ENCODE measurements around the gene SPEN. TPM values are rescaled to one million over a fixed set of nuclear protein-coding genes. Genes with fewer than 3 reads are reported as not detected.

The SPEN gene
- total and polyA plus RNA-seq, 4 donors: 10.7 to 82.3 (median 36.8) TPM

- ATAC-seq (ENCODE audit: insufficient read depth, low FRiP score) (no peak), DNase-seq (no peak)
- Histone ChIP-seq H3K4me3 (no peak overlapping the region), H3K9ac (ENCODE audit: insufficient read depth in 1 of 2, low read length in 2 of 2) (no peak overlapping the region), H3K27me3 (ENCODE audit: control insufficient read depth in 3 of 3, insufficient read depth in 3 of 3, low read length in 2 of 3) (no peaks in the 10 kb centered on the region), H3K27ac (ENCODE audit: low read depth in 1 of 2, low read length in 1 of 2) (no peak overlapping the region), H3K9me3 (ENCODE audit: control insufficient read depth in 4 of 4, insufficient read depth in 3 of 4, low read length in 3 of 4) (no peaks in the 10 kb centered on the region), H3K36me3 (ENCODE audit: control insufficient read depth in 4 of 4, insufficient read depth in 4 of 4, low read length in 4 of 4) (peaks cover 15 to 32% (median 24%) of the 10 kb centered on the region in 4 donors), H3K4me1 (ENCODE audit: control insufficient read depth in 5 of 5, insufficient read depth in 5 of 5, low read length in 5 of 5) (no peaks in the 10 kb centered on the region)
- TF ChIP-seq CTCF (IDR thresholded peaks at IDR 0.05; ENCODE audit: control extremely low read depth, extremely low read depth): no peak
- 73 to 83% methylated on average over 4 of the region's 4 CpGs for WGBS, 2 donors
Observed at GRCh38 chr1:15916417-15916816, 68.9 kb downstream of the SPEN start.

- no peak for ATAC-seq (ENCODE audit: insufficient read depth, low FRiP score)
- Histone ChIP-seq H3K36me3 (ENCODE audit: control insufficient read depth in 4 of 4, insufficient read depth in 4 of 4, low read length in 4 of 4) (peaks cover 17 to 34% (median 23%) of the 10 kb centered on the region in 4 donors), H3K27ac (ENCODE audit: low read depth in 1 of 2, low read length in 1 of 2) (no peak overlapping the region)
Observed at GRCh38 chr1:15916916-15917315, 69.4 kb downstream of the SPEN start.

GRCh38 chr1:15918962-15919715, 71.6 kb downstream of the SPEN start:
- DNase-seq (no peak), ATAC-seq (ENCODE audit: insufficient read depth, low FRiP score) (no peak)
- no peak overlapping the region for H3K27ac ChIP-seq (ENCODE audit: low read depth in 1 of 2, low read length in 1 of 2)
- 89 to 90% methylated on average over 11 of the region's 11 CpGs for WGBS, 2 donors
- no peaks in the 10 kb centered on the region for H3K9me3 ChIP-seq (ENCODE audit: control insufficient read depth in 4 of 4, insufficient read depth in 3 of 4, low read length in 3 of 4)
- H3K4me3 ChIP-seq: no peak overlapping the region
- no peak overlapping the region for H3K9ac ChIP-seq (ENCODE audit: insufficient read depth in 1 of 2, low read length in 2 of 2)
- H3K36me3 ChIP-seq (ENCODE audit: control insufficient read depth in 4 of 4, insufficient read depth in 4 of 4, low read length in 4 of 4): peaks cover 17 to 48% (median 30%) of the 10 kb centered on the region in 4 donors
- H3K27me3 ChIP-seq (ENCODE audit: control insufficient read depth in 3 of 3, insufficient read depth in 3 of 3, low read length in 2 of 3): no peaks in the 10 kb centered on the region
- no peak for TF ChIP-seq CTCF (IDR thresholded peaks at IDR 0.05; ENCODE audit: control extremely low read depth, extremely low read depth)
- no peaks in the 10 kb centered on the region for H3K4me1 ChIP-seq (ENCODE audit: control insufficient read depth in 5 of 5, insufficient read depth in 5 of 5, low read length in 5 of 5)

More at GRCh38 chr1:15916916-15917315, 69.4 kb downstream of the SPEN start:
- Histone ChIP-seq H3K9me3 (ENCODE audit: control insufficient read depth in 4 of 4, insufficient read depth in 3 of 4, low read length in 3 of 4) (no peaks in the 10 kb centered on the region), H3K4me1 (ENCODE audit: control insufficient read depth in 5 of 5, insufficient read depth in 5 of 5, low read length in 5 of 5) (no peaks in the 10 kb centered on the region), H3K9ac (ENCODE audit: insufficient read depth in 1 of 2, low read length in 2 of 2) (no peak overlapping the region), H3K27me3 (ENCODE audit: control insufficient read depth in 3 of 3, insufficient read depth in 3 of 3, low read length in 2 of 3) (no peaks in the 10 kb centered on the region), H3K4me3 (no peak overlapping the region)
- no peak for DNase-seq
- 61 to 69% methylated on average over 7 of the region's 7 CpGs for WGBS, 2 donors
- no peak for TF ChIP-seq CTCF (IDR thresholded peaks at IDR 0.05; ENCODE audit: control extremely low read depth, extremely low read depth)

All from lung (tissue), 12 donors.